ENCODE data around the gene PDGFB.

The PDGFB gene

GRCh38 chr22:39277142-39277607, 32.4 kb upstream of the PDGFB start:
- FAIRE-seq (peak; percentile 27), DNase-seq (ENCODE audit: low spot score) (no peak)

- DNase-seq (ENCODE audit: low spot score), result no peak
- FAIRE-seq, result no peak
These were observed 31.8 kb upstream of the PDGFB start for GRCh38 chr22:39276440-39277141.

GRCh38 chr22:39275814-39276439, 31.1 kb upstream of the PDGFB start:
- no peak for FAIRE-seq
- DNase-seq (ENCODE audit: low spot score), result no peak

GRCh38 chr22:39273950-39274887, 29.4 kb upstream of the PDGFB start:
- DNase-seq (ENCODE audit: low spot score) (no peak), FAIRE-seq (no peak)

- FAIRE-seq, result peak; percentile 13
- no peak for DNase-seq (ENCODE audit: low spot score)
These were observed 26.0 kb upstream of the PDGFB start for GRCh38 chr22:39270792-39271191.

GRCh38 chr22:39270280-39270679, 25.5 kb upstream of the PDGFB start:
- DNase-seq (ENCODE audit: low spot score), result no peak
- peak; percentile 17 for FAIRE-seq

- no peak for DNase-seq (ENCODE audit: low spot score)
These were observed 24.5 kb upstream of the PDGFB start for GRCh38 chr22:39269095-39269790.

GRCh38 chr22:39268645-39269044, 23.9 kb upstream of the PDGFB start:
- no peak for FAIRE-seq
- DNase-seq (ENCODE audit: low spot score), result no peak

More at GRCh38 chr22:39269095-39269790, 24.5 kb upstream of the PDGFB start:
- no peak for FAIRE-seq

- no peak for FAIRE-seq
These were observed 23.2 kb upstream of the PDGFB start for GRCh38 chr22:39267974-39268373.

GRCh38 chr22:39266398-39267030, 21.7 kb upstream of the PDGFB start:
- no peak for DNase-seq (ENCODE audit: low spot score)

More at GRCh38 chr22:39267974-39268373, 23.2 kb upstream of the PDGFB start:
- no peak for DNase-seq (ENCODE audit: low spot score)

GRCh38 chr22:39265143-39265886, 20.5 kb upstream of the PDGFB start:
- FAIRE-seq, result peak; percentile 17
- DNase-seq (ENCODE audit: low spot score), result no peak

More at GRCh38 chr22:39266398-39267030, 21.7 kb upstream of the PDGFB start:
- no peak for FAIRE-seq

GRCh38 chr22:39264349-39265038, 19.7 kb upstream of the PDGFB start:
- FAIRE-seq (no peak), DNase-seq (ENCODE audit: low spot score) (no peak)

- DNase-seq (ENCODE audit: low spot score) (no peak), FAIRE-seq (peak; percentile 55)
These were observed 19.0 kb upstream of the PDGFB start for GRCh38 chr22:39263626-39264348.

GRCh38 chr22:39259666-39260065, 14.9 kb upstream of the PDGFB start:
- FAIRE-seq (no peak), DNase-seq (ENCODE audit: low spot score) (no peak)

- FAIRE-seq, result no peak
- no peak for DNase-seq (ENCODE audit: low spot score)
These were observed 13.2 kb upstream of the PDGFB start for GRCh38 chr22:39257901-39258475.

GRCh38 chr22:39256979-39257378, 12.2 kb upstream of the PDGFB start:
- FAIRE-seq (no peak), DNase-seq (ENCODE audit: low spot score) (no peak)

- DNase-seq (ENCODE audit: low spot score) (no peak), FAIRE-seq (no peak)
These were observed 11.4 kb upstream of the PDGFB start for GRCh38 chr22:39256186-39256552.

GRCh38 chr22:39255449-39256185, 10.8 kb upstream of the PDGFB start:
- FAIRE-seq (peak; percentile 74), DNase-seq (ENCODE audit: low spot score) (no peak)
